ENCODE data around the gene GALC.

GALC gene

GRCh38 chr14:88017535-88017934, 24.6 kb upstream of the GALC start:
- ATAC-seq (replicated peaks) (no peak), DNase-seq (no peak)
- H3K27ac Mint-ChIP-seq: no peak overlapping the region
- H3K27me3 Mint-ChIP-seq: no peaks in the 10 kb centered on the region
- H3K4me1 Mint-ChIP-seq: peaks cover 12 to 18% of the 10 kb centered on the region in 2 donors
- no peaks in the 10 kb centered on the region for H3K9me3 Mint-ChIP-seq
- H3K36me3 Mint-ChIP-seq: peaks cover 8 to 26% of the 10 kb centered on the region in 2 donors
- no peak overlapping the region for H3K4me3 Mint-ChIP-seq

DNA sequence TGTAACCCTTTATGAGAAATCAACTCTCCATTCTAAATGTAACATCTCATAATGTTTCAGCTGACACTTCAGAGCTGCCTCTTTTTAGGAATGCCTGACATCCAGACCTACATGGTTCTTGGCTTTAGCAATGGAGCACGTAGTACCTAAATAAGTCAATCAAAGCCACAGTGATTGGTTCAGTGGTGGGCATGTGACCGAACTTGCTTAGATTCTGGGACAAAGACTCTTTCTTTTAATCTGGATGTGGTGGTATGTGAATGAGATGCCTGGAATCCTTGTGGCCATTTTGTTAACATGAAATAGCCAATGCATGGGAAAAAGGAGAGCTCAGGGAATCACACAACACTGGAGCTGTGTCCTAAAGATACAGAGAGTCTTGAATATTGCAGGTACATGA, 23.8 kb upstream of the GALC start:
- Mint-ChIP-seq H3K4me1 (peaks cover 12 to 18% of the 10 kb centered on the region in 2 donors), H3K4me3 (no peak overlapping the region), H3K9me3 (no peaks in the 10 kb centered on the region), H3K36me3 (peaks cover 8 to 26% of the 10 kb centered on the region in 2 donors), H3K27me3 (no peaks in the 10 kb centered on the region), H3K27ac (no peak overlapping the region)
- DNase-seq: no peak
- no peak for ATAC-seq (replicated peaks)

GRCh38 chr14:88013750-88014349, 20.9 kb upstream of the GALC start:
- H3K36me3 Mint-ChIP-seq: peaks cover 19 to 43% of the 10 kb centered on the region in 2 donors

GRCh38 chr14:88012495-88012894, 19.5 kb upstream of the GALC start:
- no peaks in the 10 kb centered on the region for H3K27me3 Mint-ChIP-seq
- DNase-seq (no peak), ATAC-seq (replicated peaks) (no peak)
- no peak overlapping the region for H3K27ac Mint-ChIP-seq
- no peak overlapping the region for H3K4me3 Mint-ChIP-seq
- H3K4me1 Mint-ChIP-seq: peaks cover 31 to 48% of the 10 kb centered on the region in 2 donors
- H3K36me3 Mint-ChIP-seq: peaks cover 19 to 40% of the 10 kb centered on the region in 2 donors
- H3K9me3 Mint-ChIP-seq: no peaks in the 10 kb centered on the region

More at GRCh38 chr14:88013750-88014349, 20.9 kb upstream of the GALC start:
- Mint-ChIP-seq H3K27ac (no peak overlapping the region), H3K4me1 (peaks cover 24 to 42% of the 10 kb centered on the region in 2 donors), H3K4me3 (no peak overlapping the region), H3K9me3 (no peaks in the 10 kb centered on the region), H3K27me3 (no peaks in the 10 kb centered on the region)
- ATAC-seq (replicated peaks) (peak; percentile 93), DNase-seq (peak; percentile 36)

GRCh38 chr14:88010331-88010730, 17.3 kb upstream of the GALC start:
- H3K4me3 Mint-ChIP-seq: no peak overlapping the region
- H3K9me3 Mint-ChIP-seq: no peaks in the 10 kb centered on the region
- peaks cover 16 to 32% of the 10 kb centered on the region in 2 donors for H3K36me3 Mint-ChIP-seq
- H3K4me1 Mint-ChIP-seq: peaks cover 34 to 59% of the 10 kb centered on the region in 2 donors
- H3K27ac Mint-ChIP-seq: peak overlapping the region; percentile 37
- no peaks in the 10 kb centered on the region for H3K27me3 Mint-ChIP-seq
- DNase-seq: no peak
- ATAC-seq (replicated peaks): no peak

- Mint-ChIP-seq H3K36me3 (peaks cover 16 to 32% of the 10 kb centered on the region in 2 donors), H3K4me1 (peaks cover 36 to 62% of the 10 kb centered on the region in 2 donors), H3K27ac (peak overlapping the region; percentile 82), H3K9me3 (no peaks in the 10 kb centered on the region), H3K27me3 (no peaks in the 10 kb centered on the region), H3K4me3 (no peak overlapping the region)
- ATAC-seq (replicated peaks) (no peak), DNase-seq (no peak)
These were observed 16.5 kb upstream of the GALC start for GRCh38 chr14:88009486-88009885.

- H3K4me1 Mint-ChIP-seq: peaks cover 30 to 58% of the 10 kb centered on the region in 2 donors
- H3K27me3 Mint-ChIP-seq: no peaks in the 10 kb centered on the region
- peak overlapping the region in 1 of 2 donors; percentile 68 for H3K4me3 Mint-ChIP-seq
- H3K27ac Mint-ChIP-seq: peak overlapping the region; percentile 60
- ATAC-seq (replicated peaks): no peak
- peaks cover 14 to 27% of the 10 kb centered on the region in 2 donors for H3K36me3 Mint-ChIP-seq
- H3K9me3 Mint-ChIP-seq: no peaks in the 10 kb centered on the region
- DNase-seq: no peak
These were observed 15.2 kb upstream of the GALC start for GRCh38 chr14:88008039-88008742.

DNA sequence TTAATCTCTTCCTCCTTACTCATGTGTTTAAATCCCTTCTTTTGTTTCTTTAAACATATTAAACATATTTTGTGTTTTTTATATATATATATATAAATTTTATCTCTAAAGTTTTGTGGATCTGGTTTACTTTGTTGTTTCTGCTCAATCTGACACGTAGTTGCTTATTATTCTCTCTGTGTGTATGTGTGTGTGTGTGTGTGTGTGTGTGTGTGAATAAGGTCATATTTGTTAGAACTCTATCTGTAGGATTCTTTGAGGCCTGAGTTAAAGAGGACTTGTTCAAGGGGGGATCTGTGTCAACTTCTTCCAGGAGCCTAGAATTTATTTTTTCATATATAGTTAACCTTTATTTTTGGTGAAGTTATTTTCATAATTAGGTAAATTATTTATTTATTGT, 14.6 kb upstream of the GALC start:
- peaks cover 35 to 62% of the 10 kb centered on the region in 2 donors for H3K4me1 Mint-ChIP-seq
- DNase-seq (no peak), ATAC-seq (replicated peaks) (no peak)
- no peaks in the 10 kb centered on the region for H3K27me3 Mint-ChIP-seq
- peak overlapping the region; percentile 49 to 59 for H3K4me3 Mint-ChIP-seq
- H3K9me3 Mint-ChIP-seq: no peaks in the 10 kb centered on the region
- no peak overlapping the region for H3K27ac Mint-ChIP-seq
- peaks cover 14 to 26% of the 10 kb centered on the region in 2 donors for H3K36me3 Mint-ChIP-seq

DNA sequence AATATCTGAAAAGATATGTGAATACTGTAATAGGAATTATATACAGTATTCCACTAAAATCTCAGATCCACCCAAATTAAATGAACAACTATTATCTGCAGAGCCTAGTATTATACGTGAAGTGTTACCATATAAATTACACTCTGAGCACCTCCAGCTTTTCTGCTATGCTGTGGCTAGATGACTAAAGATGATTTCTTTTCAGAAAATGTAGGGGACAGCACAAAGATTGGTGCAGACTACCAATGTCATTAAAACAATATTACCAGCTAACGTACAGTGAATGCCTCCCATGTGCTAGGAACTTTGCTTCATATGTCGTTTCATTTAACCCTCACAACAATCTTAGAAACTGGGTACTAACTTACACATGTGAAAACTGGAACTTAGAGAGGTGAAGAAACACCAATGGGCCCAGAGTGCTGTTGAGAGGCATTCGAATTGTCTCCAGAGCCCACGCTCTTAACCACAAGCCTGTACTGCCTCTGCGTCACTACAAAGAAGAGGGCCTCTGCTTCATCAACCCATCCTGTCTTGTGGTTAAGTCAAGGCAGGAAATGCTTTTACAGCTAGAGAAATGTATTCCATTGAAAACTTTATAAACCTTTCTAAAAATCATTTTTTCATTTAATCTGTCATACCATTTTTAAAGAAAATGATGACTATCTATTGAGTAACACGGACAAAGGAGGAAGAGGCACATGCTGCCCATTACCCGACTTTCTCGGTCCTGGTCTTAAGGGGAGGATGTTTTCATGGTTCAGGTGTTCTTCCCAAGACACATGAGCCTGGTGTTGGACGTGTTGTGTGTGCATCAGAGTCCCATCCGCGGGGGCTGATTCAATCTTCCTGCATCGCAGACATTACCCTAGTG, 13.2 kb upstream of the GALC start:
- peaks cover 39 to 64% of the 10 kb centered on the region in 2 donors for H3K4me1 Mint-ChIP-seq
- H3K27me3 Mint-ChIP-seq: no peaks in the 10 kb centered on the region
- peaks cover 0 to 2% of the 10 kb centered on the region in 2 donors for H3K9me3 Mint-ChIP-seq
- peak overlapping the region; percentile 75 to 79 for H3K4me3 Mint-ChIP-seq
- peak; percentile 94 to 96 for ATAC-seq (replicated peaks)
- peaks cover 11 to 21% of the 10 kb centered on the region in 2 donors for H3K36me3 Mint-ChIP-seq
- H3K27ac Mint-ChIP-seq: peak overlapping the region; percentile 91
- DNase-seq: peak; percentile 41

DNA sequence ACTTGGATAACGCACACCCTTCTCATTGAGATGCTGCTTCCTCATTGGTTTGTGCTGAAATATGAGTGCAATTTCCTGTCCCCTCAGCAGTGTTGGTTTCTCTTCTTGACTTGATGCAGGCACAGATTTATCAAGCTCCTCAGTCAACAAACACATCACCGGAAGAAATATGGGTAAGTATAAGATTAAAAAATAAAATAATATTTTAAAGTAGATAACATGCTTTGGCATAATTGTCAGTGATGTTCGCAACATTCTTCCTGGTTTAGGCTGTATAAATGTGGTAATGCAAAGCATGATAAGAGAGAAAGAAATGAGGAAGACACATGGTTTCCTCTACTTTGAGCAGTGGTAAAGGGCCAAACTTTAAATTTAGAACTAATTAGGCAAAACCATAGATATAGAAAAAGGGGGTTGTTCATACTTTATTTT, 12.1 kb upstream of the GALC start, which contains the start of gene GPR65:
TSS of gene GPR65 (plus strand) at position 86 of the 432 bp plus-strand sequence. CDS start 5,713 bp downstream, outside the sequence.
- H3K9me3 Mint-ChIP-seq: peaks cover 0 to 2% of the 10 kb centered on the region in 2 donors
- ATAC-seq (replicated peaks): peak; percentile 74 to 77

GRCh38 chr14:88004506-88005036, 11.6 kb upstream of the GALC start:
- peak overlapping the region; percentile 51 for H3K27ac Mint-ChIP-seq
- ATAC-seq (replicated peaks): no peak
- H3K27me3 Mint-ChIP-seq: no peaks in the 10 kb centered on the region

More for the DNA sequence above, 12.1 kb upstream of the GALC start, which contains the start of gene GPR65:
- peaks cover 9 to 13% of the 10 kb centered on the region in 2 donors for H3K36me3 Mint-ChIP-seq
- peak within 1 kb of the TSS; percentile 91 for H3K27ac Mint-ChIP-seq
- DNase-seq: no peak
- H3K4me1 Mint-ChIP-seq: peaks cover 34 to 53% of the 10 kb centered on the region in 2 donors
- H3K4me3 Mint-ChIP-seq: peak within 1 kb of the TSS; percentile 81 to 84
- H3K27me3 Mint-ChIP-seq: no peaks in the 10 kb centered on the region

DNA sequence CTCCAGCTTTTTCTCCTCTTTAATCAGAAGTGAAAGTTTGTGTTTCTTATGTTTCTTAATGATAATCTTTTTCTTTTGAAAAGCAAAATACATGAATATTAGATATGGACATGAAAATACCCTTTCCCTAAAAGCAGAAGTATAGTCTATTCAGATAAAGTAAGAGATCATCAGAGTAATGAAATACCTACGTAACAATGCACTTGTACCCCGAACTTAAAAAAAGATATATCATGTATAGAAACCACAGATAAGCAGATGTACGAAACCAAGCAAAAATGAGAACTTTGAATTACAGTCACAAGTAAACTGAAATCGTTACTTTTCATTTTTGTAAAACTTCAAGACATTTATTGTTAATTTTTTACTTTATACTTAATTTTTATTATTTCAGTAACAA, 10.4 kb upstream of the GALC start:
- ATAC-seq (replicated peaks): no peak
- H3K36me3 Mint-ChIP-seq: peaks cover 3 to 8% of the 10 kb centered on the region in 2 donors
- H3K27ac Mint-ChIP-seq: no peak overlapping the region
- H3K4me3 Mint-ChIP-seq: no peak overlapping the region
- H3K27me3 Mint-ChIP-seq: no peaks in the 10 kb centered on the region
- peaks cover 34 to 53% of the 10 kb centered on the region in 2 donors for H3K4me1 Mint-ChIP-seq
- peaks cover 0 to 2% of the 10 kb centered on the region in 2 donors for H3K9me3 Mint-ChIP-seq
- DNase-seq: no peak

More at GRCh38 chr14:88004506-88005036, 11.6 kb upstream of the GALC start:
- peaks cover 34 to 54% of the 10 kb centered on the region in 2 donors for H3K4me1 Mint-ChIP-seq
- peaks cover 0 to 2% of the 10 kb centered on the region in 2 donors for H3K9me3 Mint-ChIP-seq
- no peak for DNase-seq
- peak overlapping the region; percentile 81 to 84 for H3K4me3 Mint-ChIP-seq
- H3K36me3 Mint-ChIP-seq: peaks cover 9 to 13% of the 10 kb centered on the region in 2 donors

GRCh38 chr14:88002421-88003075, 9.6 kb upstream of the GALC start:
- ATAC-seq (replicated peaks): peak; percentile 26 to 38
- Mint-ChIP-seq H3K27me3 (no peaks in the 10 kb centered on the region), H3K4me1 (peaks cover 27 to 44% of the 10 kb centered on the region in 2 donors), H3K27ac (peak overlapping the region; percentile 85), H3K36me3 (peaks cover 0 to under 1% of the 10 kb centered on the region in 2 donors), H3K4me3 (no peak overlapping the region), H3K9me3 (peaks cover 0 to 2% of the 10 kb centered on the region in 2 donors)
- no peak for DNase-seq

Measured in stimulated activated naive B cell treated with anti-CD40 and anti-IgM and Interleukin-4, amounts not matched to agents 10 μg/mL and 1 μg/mL and 100 μg/mL, for 72 hours (primary cell).